HG03442 (cell line): ENCODE results near the gene SLC22A15.
"Not testable (repeated sequence)": the region's sequence is repeated elsewhere in the genome, so short reads cannot be mapped to it uniquely, and the experiment has no call there.

Experiments
- ATAC-seq: cut with Tn5 transposase; IDR thresholded peaks from one replicate; pipeline ENCODE4 v1.9.1; 2021; ENCODE audit warnings: mild to moderate bottlenecking, moderate library complexity; ENCODE audit not compliant: unreplicated experiment

The SLC22A15 gene

DNA sequence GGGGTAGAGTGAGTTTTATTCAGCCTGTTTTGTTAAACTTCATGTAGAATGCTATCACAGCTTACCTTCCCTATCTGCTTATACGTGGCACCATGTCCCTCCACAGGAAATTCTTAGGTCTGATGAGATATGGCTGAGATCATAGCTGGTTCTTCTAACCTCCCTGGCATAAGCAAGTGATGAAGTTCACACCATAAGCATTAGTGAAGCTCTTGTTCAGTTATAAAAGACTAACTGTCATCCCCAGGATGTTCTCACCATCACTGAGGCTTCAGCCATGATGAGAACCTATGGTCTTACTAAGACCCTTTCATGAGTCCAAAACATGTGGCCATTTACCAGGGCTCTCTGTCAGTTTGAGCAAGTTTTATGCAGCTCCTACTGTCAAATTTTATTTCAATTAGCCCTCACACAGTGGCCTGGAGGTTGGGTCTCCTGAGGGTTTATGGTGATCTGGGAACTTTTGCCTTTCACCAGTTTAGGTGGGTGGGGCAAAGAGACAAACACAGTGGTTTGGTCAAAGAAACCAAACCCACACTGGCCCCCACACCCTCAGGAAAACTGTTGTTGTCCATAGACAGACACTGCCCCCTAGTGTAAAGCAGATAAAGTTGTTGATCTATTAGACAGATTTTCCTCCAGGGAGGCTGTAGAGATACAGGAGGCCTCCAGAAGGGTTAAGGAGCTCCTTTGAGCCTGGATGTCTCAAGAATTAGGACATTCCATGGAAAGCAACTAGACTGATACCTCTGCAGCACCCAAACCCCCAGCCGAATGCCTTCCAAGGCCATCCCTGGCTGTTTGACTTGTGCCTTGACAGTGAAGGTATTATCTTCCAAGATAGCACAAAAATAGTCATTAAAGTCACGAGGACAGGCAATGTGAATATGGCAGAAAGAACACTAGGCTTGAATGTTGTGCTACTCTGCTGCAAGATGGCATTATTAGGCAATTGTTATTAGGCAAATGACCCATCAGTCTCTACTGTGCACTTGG is 5.0 kb downstream of the SLC22A15 start:
- peak; percentile 37 for ATAC-seq

- peak; percentile 80 for ATAC-seq
These were observed 6.1 kb downstream of the SLC22A15 start for GRCh38 chr1:115982400-115982799.

GRCh38 chr1:115983584-115983983 is 7.3 kb downstream of the SLC22A15 start:
- ATAC-seq, result no peak

DNA sequence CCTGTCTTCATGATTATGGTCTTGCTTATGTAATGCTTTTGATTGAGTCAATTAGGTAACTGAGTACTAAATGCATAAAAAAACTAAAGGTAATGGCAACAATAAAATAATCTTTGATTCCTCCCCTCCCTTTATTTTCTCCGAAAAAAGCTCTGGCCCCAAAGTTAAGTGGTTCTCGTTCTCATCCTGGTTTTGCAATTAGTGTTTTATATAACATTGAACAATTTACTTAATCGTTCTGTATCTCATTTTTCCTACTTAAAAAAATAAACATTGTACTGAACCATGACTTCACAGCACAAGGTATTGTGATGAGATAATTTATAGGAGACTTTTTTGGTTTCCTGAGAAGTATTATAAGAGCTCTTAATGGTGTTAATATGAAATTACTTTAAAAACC is 11.3 kb downstream of the SLC22A15 start:
- ATAC-seq, result no peak

DNA sequence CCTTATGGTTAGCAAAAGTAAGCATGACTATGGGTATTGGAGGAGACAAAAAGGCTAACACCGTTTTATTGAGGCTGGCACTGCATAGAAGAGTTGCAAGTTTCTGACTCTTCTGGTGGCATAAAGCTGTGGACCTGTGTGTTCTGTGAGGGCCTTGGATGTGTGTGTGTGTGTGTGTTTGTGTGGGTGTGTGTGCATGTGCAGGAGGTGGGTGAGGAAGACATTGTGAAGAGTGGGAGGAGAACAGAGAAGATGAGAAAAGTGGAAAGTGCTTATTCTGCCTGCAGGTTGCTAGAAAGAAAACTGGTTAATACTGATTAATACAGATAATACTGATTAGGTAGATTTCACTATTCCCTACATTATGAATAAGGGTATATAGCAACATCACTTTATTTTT is 12.6 kb downstream of the SLC22A15 start:
- no peak for ATAC-seq

- ATAC-seq, result no peak
These were observed 13.4 kb downstream of the SLC22A15 start for GRCh38 chr1:115989699-115990098.

- no peak for ATAC-seq
These were observed 15.6 kb downstream of the SLC22A15 start for GRCh38 chr1:115991909-115992308.

DNA sequence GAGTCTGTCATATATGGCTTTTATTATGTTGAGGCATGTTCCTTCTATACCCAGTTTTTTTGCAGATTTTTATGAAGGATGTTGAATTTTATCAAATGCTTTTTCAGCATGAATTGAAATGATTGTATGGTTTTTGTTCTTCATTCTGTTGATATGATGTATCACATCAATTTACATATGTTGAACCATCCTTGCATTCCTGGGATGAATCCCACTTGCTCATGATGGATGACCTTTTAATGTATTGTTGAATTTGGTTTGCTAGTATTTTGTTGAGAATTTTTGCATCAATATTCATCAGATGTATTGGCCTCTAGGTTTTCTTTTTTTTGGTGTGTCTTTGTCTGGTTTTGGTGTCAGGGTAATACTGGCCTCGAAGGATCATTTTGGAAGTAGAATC is 21.6 kb downstream of the SLC22A15 start:
- not testable (repeated sequence) for ATAC-seq

GRCh38 chr1:116001739-116002487 is 25.6 kb downstream of the SLC22A15 start:
- ATAC-seq, result no peak

GRCh38 chr1:116002781-116003420 is 26.6 kb downstream of the SLC22A15 start:
- ATAC-seq, result no peak

- ATAC-seq, result no peak
These were observed 27.5 kb downstream of the SLC22A15 start for GRCh38 chr1:116003823-116004222.

- ATAC-seq, result peak; percentile 96
These were observed 30.2 kb downstream of the SLC22A15 start for GRCh38 chr1:116006486-116006964.

DNA sequence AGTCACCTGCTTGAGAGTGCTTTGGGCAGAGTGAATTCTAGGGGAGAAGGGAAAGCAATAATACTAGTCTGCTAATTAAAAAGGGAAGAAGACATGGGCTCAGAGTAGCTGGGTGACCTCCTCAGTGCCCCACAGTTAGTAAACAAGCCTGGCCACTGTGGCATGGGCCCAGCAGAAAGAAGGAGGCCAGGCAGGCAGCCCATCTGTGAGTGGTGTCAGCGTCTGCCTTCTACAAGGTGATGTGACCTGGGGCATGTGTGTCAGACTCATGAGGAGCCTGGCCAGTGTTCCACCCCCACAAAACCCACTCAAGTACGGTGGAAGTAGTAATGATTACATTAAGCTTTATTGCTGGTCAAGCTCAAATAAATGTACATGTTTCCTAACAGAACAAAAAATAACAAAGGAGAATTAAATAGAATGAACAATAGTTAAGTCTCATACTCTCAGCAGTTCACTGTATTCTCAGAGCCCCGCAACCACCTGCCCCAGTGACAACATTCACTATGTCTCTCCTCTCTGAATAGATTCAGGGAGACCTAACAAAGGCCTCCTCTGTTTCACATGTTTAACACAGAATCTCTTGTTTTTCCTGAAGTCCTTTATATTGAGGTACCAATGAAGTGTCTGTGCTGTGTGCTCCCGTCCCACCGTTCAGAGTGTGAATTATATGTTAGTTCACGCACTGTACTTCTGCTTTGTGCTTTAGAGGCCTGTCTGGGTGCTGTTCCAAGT is 32.5 kb downstream of the SLC22A15 start:
- no peak for ATAC-seq

DNA sequence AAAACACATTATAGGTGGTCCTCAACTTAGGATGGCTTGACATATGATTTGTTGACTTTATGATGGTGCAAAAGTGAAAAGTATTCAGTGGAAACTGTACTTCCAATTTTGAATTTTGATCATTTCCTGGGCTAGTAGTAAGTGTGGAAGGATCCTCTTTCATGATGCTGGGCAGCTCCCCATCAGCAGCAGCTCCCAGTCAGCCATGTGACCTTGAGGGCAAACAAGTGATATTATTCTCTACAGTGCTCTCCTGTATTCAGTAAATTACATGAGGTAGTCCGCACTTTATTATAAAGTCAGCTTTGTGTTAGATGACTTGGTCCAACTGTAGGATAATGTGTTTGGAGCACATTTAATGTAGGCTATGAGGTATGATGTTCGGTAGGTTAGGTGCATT is 36.4 kb downstream of the SLC22A15 start:
- no peak for ATAC-seq

DNA sequence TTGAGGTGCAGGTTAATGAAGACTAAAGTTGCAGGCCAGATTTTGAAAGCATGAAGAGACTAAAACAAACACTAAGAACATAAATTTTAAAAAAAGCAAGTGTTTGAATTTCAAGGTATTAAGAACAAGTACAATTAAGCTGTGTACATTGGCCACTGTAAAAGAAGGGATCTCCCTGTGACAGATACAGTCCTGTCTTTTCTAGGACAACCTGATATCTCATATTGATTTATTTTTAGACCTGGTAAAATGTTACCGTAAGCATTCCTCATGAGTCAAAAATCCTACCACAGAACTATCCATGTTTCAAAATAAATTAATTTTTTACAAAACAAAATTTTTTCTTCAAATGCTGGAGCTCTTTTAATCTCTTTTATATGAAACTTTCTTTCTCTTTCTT is 39.4 kb downstream of the SLC22A15 start:
- no peak for ATAC-seq

DNA sequence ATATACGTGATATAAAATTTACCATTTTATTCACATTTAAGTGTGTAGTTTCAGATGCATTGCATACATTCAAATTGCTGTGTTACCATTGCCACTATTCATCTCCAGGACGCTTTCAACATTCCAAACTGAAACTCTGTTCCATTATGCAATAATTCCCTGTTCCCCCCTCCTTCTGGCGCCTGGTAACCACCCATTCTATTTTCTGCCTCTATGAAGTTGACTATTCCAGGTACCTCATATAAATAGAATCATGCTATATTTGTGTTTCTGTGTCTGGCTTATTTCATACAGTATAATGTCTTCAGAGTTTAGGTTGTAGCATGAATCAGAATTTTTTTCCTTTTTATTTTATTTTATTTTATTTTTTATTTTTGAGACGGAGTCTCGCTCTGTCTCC is 41.7 kb downstream of the SLC22A15 start:
- no peak for ATAC-seq

DNA sequence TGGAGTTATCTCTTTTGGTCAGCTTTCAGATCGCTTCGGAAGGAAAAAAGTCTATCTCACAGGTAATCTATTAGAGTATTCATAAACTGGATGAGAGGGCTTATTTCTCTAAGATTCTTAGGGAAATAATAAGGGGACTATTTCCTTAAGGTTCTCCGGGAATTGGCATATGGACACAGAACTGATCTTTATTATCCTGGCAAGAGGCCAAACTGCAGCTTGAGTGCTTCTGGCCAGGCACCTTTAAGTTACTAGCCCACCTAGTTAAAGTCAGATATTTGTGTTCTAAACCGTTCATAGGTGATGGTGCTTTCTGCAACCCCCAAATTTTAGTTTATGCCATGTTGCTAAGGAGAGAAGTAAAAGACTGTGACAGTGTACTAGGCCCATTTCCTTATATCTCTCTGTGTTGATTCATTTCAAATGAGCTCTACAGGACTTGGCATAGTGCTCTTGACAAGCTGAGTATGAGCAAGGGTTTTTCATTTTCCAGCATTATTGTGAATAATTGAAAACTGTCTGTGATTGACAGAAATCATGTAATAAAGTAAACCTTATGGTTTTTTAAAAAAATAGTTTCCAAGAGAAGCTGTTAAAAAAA is 43.4 kb downstream of the SLC22A15 start:
- ATAC-seq, result no peak

DNA sequence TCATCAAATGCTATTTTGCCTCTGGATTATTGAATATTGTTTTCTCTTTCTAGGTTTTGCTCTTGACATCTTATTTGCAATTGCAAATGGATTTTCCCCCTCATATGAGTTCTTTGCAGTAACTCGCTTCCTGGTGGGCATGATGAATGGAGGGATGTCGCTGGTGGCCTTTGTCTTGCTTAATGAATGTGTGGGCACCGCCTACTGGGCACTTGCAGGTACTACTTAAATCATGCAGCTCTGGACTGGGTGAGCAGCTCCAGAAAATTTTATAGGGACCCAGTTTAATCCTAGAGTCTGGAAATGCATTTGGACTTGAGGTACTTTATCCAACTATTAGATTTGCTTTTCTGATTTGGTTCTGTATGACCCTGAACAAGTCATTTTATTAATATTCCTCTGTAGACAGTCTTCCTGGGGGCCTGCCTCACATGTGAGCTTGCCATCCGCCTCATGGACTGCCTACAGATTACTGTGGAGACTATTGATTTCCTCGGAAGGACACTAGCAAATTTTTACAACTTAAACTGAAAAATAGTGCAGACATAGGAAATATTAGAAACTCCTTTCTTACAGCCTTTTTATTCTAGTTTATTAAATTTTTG is 44.5 kb downstream of the SLC22A15 start:
- ATAC-seq, result peak; percentile 91

DNA sequence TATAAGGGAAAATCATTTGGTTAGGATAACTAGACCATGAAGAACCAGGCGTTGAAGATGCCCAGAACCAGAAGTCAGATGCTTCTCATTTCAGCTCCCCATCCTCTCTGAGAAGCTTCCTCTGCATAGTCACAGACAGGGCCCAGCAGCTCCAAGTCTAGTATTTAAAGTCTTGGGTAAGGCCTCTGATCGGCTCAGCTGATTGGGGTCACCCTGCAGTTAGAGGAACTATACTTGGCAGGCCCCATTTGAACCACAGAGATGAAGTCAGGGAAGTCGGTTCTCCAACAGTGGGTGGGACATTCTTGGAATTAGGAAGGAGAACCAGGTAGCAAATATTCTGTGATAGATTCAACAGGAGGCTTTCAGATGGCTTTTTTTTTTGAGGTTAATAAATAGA is 48.3 kb downstream of the SLC22A15 start:
- ATAC-seq, result no peak

DNA sequence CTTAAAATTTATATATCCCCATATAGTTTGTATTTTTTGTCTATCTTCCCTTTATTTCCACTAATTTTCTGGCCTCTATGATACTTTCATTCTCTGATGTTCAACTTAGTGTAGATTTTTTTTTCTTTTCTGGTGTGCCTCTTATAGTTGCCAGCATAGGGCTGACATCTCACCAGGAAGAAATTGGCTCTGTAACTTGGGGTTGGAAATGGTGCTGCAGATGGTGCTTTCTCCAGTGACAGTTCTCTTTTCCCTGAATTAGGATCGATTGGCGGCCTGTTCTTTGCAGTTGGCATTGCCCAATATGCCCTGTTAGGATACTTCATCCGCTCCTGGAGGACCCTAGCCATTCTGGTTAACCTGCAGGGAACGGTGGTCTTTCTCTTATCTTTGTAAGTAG is 50.3 kb downstream of the SLC22A15 start:
- ATAC-seq, result no peak
